Esophagus muscularis mucosa (tissue), 4 donors: Measurements from ENCODE around the gene SNX10. TPM values are rescaled to one million over a fixed set of nuclear protein-coding genes. Genes with fewer than 3 reads are reported as not detected.

Source experiments
- DNase-seq: peaks from one replicate; pipeline ENCODE4 v3.0.0-alpha.2; 2017; ENCODE audit errors: extremely low spot score
- H3K27ac ChIP-seq, 4 donors: fragments of 200-600 bp; sonication (generic); replicated peaks in 1 of 4; 1 replicate in 3 of 4; 2 replicates in 1 of 4; pipeline ENCODE4 v1.5.1; 2016 to 2019; ENCODE audit warnings: mild to moderate bottlenecking in 1 of 4
- H3K27me3 ChIP-seq, 4 donors: fragments of 200-600 bp; sonication (generic); one replicate each; pipeline versions ENCODE4 v1.5.1 to v1.6.0; 2016 to 2019
- H3K36me3 ChIP-seq, 4 donors: fragments of 200-600 bp; sonication (generic); one replicate each; pipeline ENCODE4 v1.5.1; 2016 to 2019
- H3K4me1 ChIP-seq, 4 donors: fragments of 200-600 bp; sonication (generic); one replicate each; pipeline ENCODE4 v1.5.1; 2016 to 2019
- H3K4me3 ChIP-seq, 4 donors: fragments of 200-600 bp; sonication (generic); 1 replicate in 2 of 4; 2 replicates in 2 of 4; pipeline ENCODE4 v1.5.1; 2016 to 2019; ENCODE audit warnings: mild to moderate bottlenecking in 4 of 4, moderate library complexity in 1 of 4
- H3K9me3 ChIP-seq, 4 donors: fragments of 200-600 bp; sonication (generic); 1 replicate in 3 of 4; 2 replicates in 1 of 4; pipeline ENCODE4 v1.5.1; 2016 to 2019
- EP300 ChIP-seq: sonication (generic); formaldehyde crosslinking; IDR thresholded peaks from one replicate; pipeline ENCODE4 v1.6.1; 2017; ENCODE audit warnings: antibody characterized with exemption
- POLR2A ChIP-seq: fragments of 450-650 bp; IDR thresholded peaks from one replicate; pipeline ENCODE4 v1.6.1; 2017; ENCODE audit warnings: antibody characterized with exemption, moderate library complexity, mild to moderate bottlenecking, low read depth
- POLR2AphosphoS5 ChIP-seq, 2 donors: sonication (generic); formaldehyde crosslinking; IDR thresholded peaks; one replicate each; pipeline ENCODE4 v1.6.1; 2017; ENCODE audit warnings: antibody characterized with exemption in 2 of 2
- WGBS: methylation state at CpG from one replicate; pipeline ENCODE4 v1.1.5; 2018; 5-methylcytosine and 5-hydroxymethylcytosine counted together
- intact Hi-C: fragments of 100-400 bp; cut with DNase I; formaldehyde crosslinking; loops from one replicate; pipeline ENCODE4 v1.15.1; 2023
- total RNA-seq, 4 donors: library from RNA; depleted of rRNA; stranded (reverse); fragments of >200 nt; gene quantifications; one replicate each; pipeline versions ENCODE4 v1.1.0 to v1.2.1, GENCODE V29; 2016
- TF ChIP-seq, protein P1 (sequence below), 3 experiments: fragments of 200-600 bp in 2 of 3; fragments of 450-650 bp in 1 of 3; sonication (generic) in 2 of 3; IDR thresholded peaks; one replicate each; pipeline ENCODE4 v1.5.1; 2017 to 2019; ENCODE audit warnings: antibody characterized with exemption in 3 of 3, mild to moderate bottlenecking in 2 of 3, moderate library complexity in 1 of 3

The SNX10 gene
- total RNA-seq, 4 donors from 2014 or later: 1.9 to 5.0 (median 4.1) TPM

DNA sequence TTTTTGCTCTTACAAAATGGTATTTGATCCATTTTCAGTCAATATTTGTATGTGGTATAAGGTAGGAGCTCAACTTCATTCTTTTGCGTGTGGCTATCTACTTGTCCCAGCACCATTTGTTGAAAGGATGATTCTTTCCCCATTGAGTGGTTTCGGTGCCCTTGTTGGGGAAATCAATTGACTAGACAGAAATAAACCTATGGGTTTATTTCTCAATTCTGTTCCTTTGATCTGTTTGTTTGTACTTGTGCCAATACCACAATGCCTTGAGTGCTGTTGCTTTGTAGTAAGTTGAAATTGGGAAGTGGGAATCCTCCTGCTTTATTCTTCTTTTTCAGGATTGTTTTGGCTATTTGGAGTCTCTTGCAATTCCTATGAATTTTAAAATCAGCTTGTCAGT, 41.0 kb downstream of the SNX10 start:
- no peak overlapping the region for H3K4me3 ChIP-seq
- H3K27me3 ChIP-seq: no peaks in the 10 kb centered on the region
- intact Hi-C loops: no loop called here
- no peak for DNase-seq
- no peaks in the 10 kb centered on the region for H3K4me1 ChIP-seq
- 91% methylated on average over 2 of the region's 2 CpGs for WGBS
- TF ChIP-seq, protein P1, sequence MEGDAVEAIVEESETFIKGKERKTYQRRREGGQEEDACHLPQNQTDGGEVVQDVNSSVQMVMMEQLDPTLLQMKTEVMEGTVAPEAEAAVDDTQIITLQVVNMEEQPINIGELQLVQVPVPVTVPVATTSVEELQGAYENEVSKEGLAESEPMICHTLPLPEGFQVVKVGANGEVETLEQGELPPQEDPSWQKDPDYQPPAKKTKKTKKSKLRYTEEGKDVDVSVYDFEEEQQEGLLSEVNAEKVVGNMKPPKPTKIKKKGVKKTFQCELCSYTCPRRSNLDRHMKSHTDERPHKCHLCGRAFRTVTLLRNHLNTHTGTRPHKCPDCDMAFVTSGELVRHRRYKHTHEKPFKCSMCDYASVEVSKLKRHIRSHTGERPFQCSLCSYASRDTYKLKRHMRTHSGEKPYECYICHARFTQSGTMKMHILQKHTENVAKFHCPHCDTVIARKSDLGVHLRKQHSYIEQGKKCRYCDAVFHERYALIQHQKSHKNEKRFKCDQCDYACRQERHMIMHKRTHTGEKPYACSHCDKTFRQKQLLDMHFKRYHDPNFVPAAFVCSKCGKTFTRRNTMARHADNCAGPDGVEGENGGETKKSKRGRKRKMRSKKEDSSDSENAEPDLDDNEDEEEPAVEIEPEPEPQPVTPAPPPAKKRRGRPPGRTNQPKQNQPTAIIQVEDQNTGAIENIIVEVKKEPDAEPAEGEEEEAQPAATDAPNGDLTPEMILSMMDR (IDR thresholded peaks at IDR 0.05): no peak
- TF ChIP-seq POLR2A: no peak
- TF ChIP-seq POLR2AphosphoS5 (IDR thresholded peaks at IDR 0.05): no peak
- TF ChIP-seq EP300: no peak
- no peaks in the 10 kb centered on the region for H3K36me3 ChIP-seq
- peaks cover 0 to 6% (median 0%) of the 10 kb centered on the region in 4 donors for H3K9me3 ChIP-seq
- H3K27ac ChIP-seq: no peak overlapping the region

GRCh38 chr7:26334166-26334859, 42.7 kb downstream of the SNX10 start:
- no peaks in the 10 kb centered on the region for H3K27me3 ChIP-seq
- DNase-seq: no peak
- intact Hi-C loops: no loop called here
- peaks cover 0 to 6% (median 0%) of the 10 kb centered on the region in 4 donors for H3K9me3 ChIP-seq
- H3K36me3 ChIP-seq: no peaks in the 10 kb centered on the region
- no peaks in the 10 kb centered on the region for H3K4me1 ChIP-seq
- WGBS: 72% methylated on average over 1 of the region's 1 CpG
- H3K4me3 ChIP-seq: no peak overlapping the region
- H3K27ac ChIP-seq: no peak overlapping the region
- no peak for TF ChIP-seq POLR2A

- intact Hi-C loops: no loop called here
- no peak overlapping the region for H3K27ac ChIP-seq
- H3K4me1 ChIP-seq: no peaks in the 10 kb centered on the region
- DNase-seq: no peak
- no peaks in the 10 kb centered on the region for H3K36me3 ChIP-seq
- TF ChIP-seq, protein P1 (IDR thresholded peaks at IDR 0.05): no peak
- TF ChIP-seq POLR2A (no peak), EP300 (no peak), POLR2AphosphoS5 (IDR thresholded peaks at IDR 0.05) (no peak)
- no peaks in the 10 kb centered on the region for H3K27me3 ChIP-seq
- 58% methylated on average over 2 of the region's 2 CpGs for WGBS
- H3K4me3 ChIP-seq: no peak overlapping the region
- peaks cover 0 to 6% (median 0%) of the 10 kb centered on the region in 4 donors for H3K9me3 ChIP-seq
Measured at GRCh38 chr7:26337232-26337865, 45.7 kb downstream of the SNX10 start.

DNA sequence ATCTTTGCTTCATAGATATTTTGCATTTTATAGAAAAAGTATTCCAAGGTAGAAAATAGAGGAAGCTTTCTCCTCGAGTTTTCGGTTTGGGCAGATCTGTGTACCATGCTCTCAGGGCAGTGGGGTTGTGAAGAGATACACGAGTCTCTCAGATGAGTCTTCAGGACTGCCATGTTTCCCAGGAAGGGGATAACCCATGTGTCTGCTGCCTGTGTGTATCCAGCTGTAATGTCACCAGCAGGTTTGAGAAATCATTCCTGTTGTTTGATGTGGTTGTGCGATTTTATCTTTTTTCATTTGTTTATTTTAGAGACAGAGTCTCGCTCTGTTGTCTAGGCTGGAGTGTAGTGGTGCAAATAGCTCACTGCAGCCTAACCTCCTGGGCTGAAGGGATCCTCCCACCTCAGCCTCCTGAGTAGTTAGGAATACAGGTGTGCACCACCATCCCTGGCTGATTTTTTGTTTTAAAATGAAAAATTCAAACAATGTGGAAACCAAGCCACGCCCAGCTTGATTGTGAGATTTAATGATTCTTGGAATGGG, 48.9 kb downstream of the SNX10 start:
- no peak for DNase-seq
- Histone ChIP-seq H3K36me3 (no peaks in the 10 kb centered on the region), H3K27ac (no peak overlapping the region), H3K4me3 (no peak overlapping the region), H3K4me1 (no peaks in the 10 kb centered on the region), H3K27me3 (no peaks in the 10 kb centered on the region), H3K9me3 (no peaks in the 10 kb centered on the region)
- WGBS: 90% methylated on average over 6 of the region's 6 CpGs
- no peak for TF ChIP-seq POLR2AphosphoS5 (IDR thresholded peaks at IDR 0.05)
- intact Hi-C loops: no loop called here

DNA sequence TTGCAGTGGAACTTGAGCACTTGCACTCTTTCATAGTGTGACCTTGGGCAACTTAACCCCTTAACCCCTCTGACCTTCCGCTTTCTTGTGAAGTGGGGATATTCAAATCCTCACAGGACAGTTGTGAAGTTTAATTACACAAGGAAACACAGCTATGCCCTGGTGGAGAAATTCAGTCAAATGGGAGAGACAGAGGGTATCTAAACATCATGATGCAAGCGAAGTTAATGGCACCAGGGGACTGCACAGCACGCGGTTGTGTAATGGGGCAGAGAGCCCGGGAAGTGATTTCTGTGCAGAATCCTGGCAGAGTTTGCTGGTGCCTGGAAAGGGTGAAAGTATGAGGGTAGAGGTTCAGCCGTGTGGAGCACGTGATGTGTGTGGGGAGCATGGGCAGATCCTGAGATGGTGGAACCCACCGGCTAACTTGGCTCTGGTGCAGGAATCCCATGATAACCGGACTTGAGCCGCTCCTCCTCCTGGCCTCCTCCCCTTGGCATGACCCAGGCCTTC, 51.7 kb downstream of the SNX10 start:
- Histone ChIP-seq H3K4me3 (no peak overlapping the region), H3K27me3 (peaks cover 0 to 12% (median 0%) of the 10 kb centered on the region in 4 donors), H3K9me3 (no peaks in the 10 kb centered on the region), H3K27ac (no peak overlapping the region), H3K4me1 (no peaks in the 10 kb centered on the region), H3K36me3 (no peaks in the 10 kb centered on the region)
- intact Hi-C loops: no loop called here
- 94% methylated on average over 10 of the region's 10 CpGs for WGBS
- no peak for DNase-seq
- TF ChIP-seq EP300 (no peak), POLR2A (no peak), POLR2AphosphoS5 (IDR thresholded peaks at IDR 0.05) (no peak)
- TF ChIP-seq, protein P1 (IDR thresholded peaks at IDR 0.05): no peak
